Limb (tissue), 2 donors: ENCODE results near the gene TXNDC2.
A peak's percentile ranks its signal among the peaks of the same experiment; 100 is the strongest.
"Not testable (repeated sequence)": the region's sequence is repeated elsewhere in the genome, so short reads cannot be mapped to it uniquely, and the experiment has no call there.

Source experiments
- DNase-seq, 2 donors: peaks; one replicate each; pipeline ENCODE4 v3.0.0-alpha.2; 2016; ENCODE audit errors: extremely low spot score in 2 of 2

The TXNDC2 gene

GRCh38 chr18:9912285-9912684, 26.5 kb downstream of the TXNDC2 start:
- DNase-seq = not testable (repeated sequence)

- DNase-seq = no peak
Measured at GRCh38 chr18:9913151-9913525, 27.4 kb downstream of the TXNDC2 start.

- peak; percentile 97 to 98 for DNase-seq
Measured at GRCh38 chr18:9913526-9914333, 28.0 kb downstream of the TXNDC2 start, which contains the start of gene VAPA. Gene VAPA (plus strand): TSS chr18:9914016. CDS start chr18:9914257, 241 bp downstream.

- DNase-seq = no peak
Measured at GRCh38 chr18:9914334-9914583, 28.5 kb downstream of the TXNDC2 start.

GRCh38 chr18:9914584-9915290, 29.0 kb downstream of the TXNDC2 start:
- peak in 1 of 2 donors; percentile 75 for DNase-seq

GRCh38 chr18:9915291-9916076, 29.7 kb downstream of the TXNDC2 start:
- DNase-seq = no peak

GRCh38 chr18:9916077-9916639, 30.4 kb downstream of the TXNDC2 start:
- no peak for DNase-seq

- DNase-seq = no peak
Measured at GRCh38 chr18:9916808-9917207, 31.0 kb downstream of the TXNDC2 start.

- DNase-seq = no peak
Measured at GRCh38 chr18:9918016-9918680, 32.4 kb downstream of the TXNDC2 start.

- DNase-seq = no peak
Measured at GRCh38 chr18:9919564-9920232, 33.9 kb downstream of the TXNDC2 start.

- DNase-seq = no peak
Measured at GRCh38 chr18:9922592-9923311, 37.0 kb downstream of the TXNDC2 start.

- DNase-seq = no peak
Measured at GRCh38 chr18:9924371-9924943, 38.7 kb downstream of the TXNDC2 start.

- no peak for DNase-seq
Measured at GRCh38 chr18:9925369-9925768, 39.6 kb downstream of the TXNDC2 start.

- no peak for DNase-seq
Measured at GRCh38 chr18:9925795-9926194, 40.0 kb downstream of the TXNDC2 start.

- DNase-seq = no peak
Measured at GRCh38 chr18:9926223-9926894, 40.6 kb downstream of the TXNDC2 start.

GRCh38 chr18:9926977-9927376, 41.2 kb downstream of the TXNDC2 start:
- no peak for DNase-seq

GRCh38 chr18:9927392-9928063, 41.8 kb downstream of the TXNDC2 start:
- no peak for DNase-seq

- no peak for DNase-seq
Measured at GRCh38 chr18:9928646-9929259, 43.0 kb downstream of the TXNDC2 start.
